WTC11 (cell line): ENCODE results near the gene CMTR1. TPM values are rescaled to one million over a fixed set of nuclear protein-coding genes. Genes with fewer than 3 reads are reported as not detected.

Source experiments
- ATAC-seq: fragments of 200-7000 bp; cut with Tn5 transposase; 2 replicates; pipeline ENCODE4 v1.10.0; 2021; ENCODE audit warnings: mild to moderate bottlenecking, moderate library complexity
- CTCF ChIA-PET: fragments of 300-600 bp; sonication (Branson Sonifier 250); formaldehyde crosslinking; loops from one replicate; lab custom pipeline; 2021; ENCODE audit warnings: antibody characterized with exemption; lab: Charles Lee
- POLR2A ChIA-PET: fragments of 350-600 bp; sonication (Branson Sonifier 250); formaldehyde crosslinking; loops from one replicate; lab custom pipeline; 2021; ENCODE audit warnings: antibody characterized with exemption; lab: Charles Lee
- DNase-seq: peaks from one replicate; pipeline ENCODE4 v3.0.0; 2021; ENCODE audit warnings: low spot score
- H3K27ac Mint-ChIP-seq: 2 replicates; pipeline ENCODE4 v1.8.0; 2021; ENCODE audit warnings: mixed read lengths
- H3K27me3 Mint-ChIP-seq: 2 replicates; pipeline ENCODE4 v1.8.0; 2021; ENCODE audit warnings: low read depth, mild to moderate bottlenecking, moderate library complexity, mixed read lengths
- H3K36me3 Mint-ChIP-seq: 2 replicates; pipeline ENCODE4 v1.8.0; 2021; ENCODE audit warnings: mixed read lengths
- H3K4me1 Mint-ChIP-seq: 2 replicates; pipeline ENCODE4 v1.8.0; 2022; ENCODE audit warnings: mixed read lengths
- H3K4me3 Mint-ChIP-seq: 2 replicates; pipeline ENCODE4 v1.8.0; 2021; ENCODE audit warnings: mild to moderate bottlenecking, moderate library complexity, mixed read lengths
- H3K9me3 Mint-ChIP-seq: 2 replicates; pipeline ENCODE4 v1.8.0; 2021; ENCODE audit warnings: mixed read lengths
- AFF4 ChIP-seq: sonication (generic); formaldehyde crosslinking; IDR thresholded peaks from 2 replicates; pipeline ENCODE4 v1.8.1; 2023; ENCODE audit warnings: mild to moderate bottlenecking, missing genetic modification reagents, borderline replicate concordance
- E2F5 ChIP-seq: sonication (generic); formaldehyde crosslinking; IDR thresholded peaks from 2 replicates; pipeline ENCODE4 v1.8.1; 2022; ENCODE audit warnings: mild to moderate bottlenecking, moderate library complexity, missing genetic modification reagents
- ELF4 ChIP-seq: sonication (generic); formaldehyde crosslinking; IDR thresholded peaks from 2 replicates; pipeline ENCODE4 v1.8.1; 2022; ENCODE audit warnings: low read depth, mild to moderate bottlenecking, moderate library complexity, missing genetic modification reagents
- EMX1 ChIP-seq: fragments of 250-450 bp; sonication (Bioruptor Pico); IDR thresholded peaks from 2 replicates; pipeline ENCODE4 v1.8.0; 2021; ENCODE audit warnings: mild to moderate bottlenecking
- FOXK1 ChIP-seq: sonication (generic); formaldehyde crosslinking; IDR thresholded peaks from 2 replicates; pipeline ENCODE4 v1.8.0; 2022; ENCODE audit warnings: mild to moderate bottlenecking, moderate library complexity, missing genetic modification reagents
- FOXP1 ChIP-seq: sonication (generic); formaldehyde crosslinking; IDR thresholded peaks from 2 replicates; pipeline ENCODE4 v1.8.0; 2022; ENCODE audit warnings: missing genetic modification reagents, mild to moderate bottlenecking, moderate library complexity, borderline replicate concordance
- FOXP4 ChIP-seq: sonication (generic); formaldehyde crosslinking; IDR thresholded peaks from 2 replicates; pipeline ENCODE4 v1.8.0; 2022; ENCODE audit warnings: mild to moderate bottlenecking, missing genetic modification reagents
- GRHL2 ChIP-seq: fragments of 250-450 bp; sonication (Bioruptor Pico); IDR thresholded peaks from 2 replicates; pipeline ENCODE4 v1.8.0; 2022; ENCODE audit warnings: mild to moderate bottlenecking, moderate library complexity; ENCODE audit not compliant: insufficient replicate concordance, severe bottlenecking
- HMGA2 ChIP-seq: fragments of 250-450 bp; sonication (Bioruptor Pico); IDR thresholded peaks from 2 replicates; pipeline ENCODE4 v1.4.0; 2021; ENCODE audit warnings: mild to moderate bottlenecking, moderate library complexity
- IRF2 ChIP-seq: sonication (generic); formaldehyde crosslinking; IDR thresholded peaks from 2 replicates; pipeline ENCODE4 v1.8.0; 2022; ENCODE audit warnings: low read depth, missing genetic modification reagents, borderline replicate concordance
- NFE2L1 ChIP-seq: sonication (generic); formaldehyde crosslinking; IDR thresholded peaks from 2 replicates; pipeline ENCODE4 v1.8.1; 2023; ENCODE audit warnings: missing genetic modification reagents
- NR2C2 ChIP-seq: sonication (generic); formaldehyde crosslinking; IDR thresholded peaks from 2 replicates; pipeline ENCODE4 v1.8.0; 2022; ENCODE audit warnings: mild to moderate bottlenecking, missing genetic modification reagents
- NR3C1 ChIP-seq: sonication (generic); formaldehyde crosslinking; conservative IDR thresholded peaks from 2 replicates; pipeline ENCODE4 v1.8.1; 2023; ENCODE audit warnings: low read depth, mild to moderate bottlenecking, missing genetic modification reagents
- PRRX2 ChIP-seq: fragments of 250-450 bp; sonication (Bioruptor Pico); IDR thresholded peaks from 2 replicates; pipeline ENCODE4 v1.8.0; 2021; ENCODE audit warnings: mild to moderate bottlenecking
- RELA ChIP-seq: sonication (generic); formaldehyde crosslinking; IDR thresholded peaks from 2 replicates; pipeline ENCODE4 v1.8.1; 2022; ENCODE audit warnings: missing genetic modification reagents, mild to moderate bottlenecking, borderline replicate concordance
- TCF7 ChIP-seq: sonication (generic); formaldehyde crosslinking; IDR thresholded peaks from 2 replicates; pipeline ENCODE4 v1.8.0; 2022; ENCODE audit warnings: mild to moderate bottlenecking, low read depth, missing genetic modification reagents, moderate library complexity
- ZBTB21 ChIP-seq: sonication (generic); formaldehyde crosslinking; IDR thresholded peaks from 2 replicates; pipeline ENCODE4 v1.8.1; 2023; ENCODE audit warnings: mild to moderate bottlenecking, missing genetic modification reagents, borderline replicate concordance
- ZBTB43 ChIP-seq: sonication (generic); formaldehyde crosslinking; IDR thresholded peaks from 2 replicates; pipeline ENCODE4 v1.8.1; 2023; ENCODE audit warnings: mild to moderate bottlenecking, missing genetic modification reagents
- ZNF121 ChIP-seq: sonication (generic); formaldehyde crosslinking; IDR thresholded peaks from 2 replicates; pipeline ENCODE4 v1.8.0; 2023; ENCODE audit warnings: missing genetic modification reagents
- ZNF263 ChIP-seq: sonication (generic); formaldehyde crosslinking; IDR thresholded peaks from 2 replicates; pipeline ENCODE4 v1.8.1; 2022; ENCODE audit warnings: low read depth, mild to moderate bottlenecking, moderate library complexity, missing genetic modification reagents
- ZNF396 ChIP-seq: fragments of 250-450 bp; sonication (Bioruptor Pico); IDR thresholded peaks from 2 replicates; pipeline ENCODE4 v1.8.0; 2021; ENCODE audit warnings: mild to moderate bottlenecking, moderate library complexity, borderline replicate concordance
- ZNF416 ChIP-seq: fragments of 250-450 bp; sonication (Bioruptor Pico); IDR thresholded peaks from 2 replicates; pipeline ENCODE4 v1.9.0; 2021; ENCODE audit warnings: mild to moderate bottlenecking, inconsistent platforms
- ZSCAN18 ChIP-seq: fragments of 250-450 bp; sonication (Bioruptor Pico); IDR thresholded peaks from 2 replicates; pipeline ENCODE4 v2.1.2; 2022; ENCODE audit warnings: mild to moderate bottlenecking, moderate library complexity
- total RNA-seq: library from RNA; stranded (reverse); gene quantifications from 3 replicates; pipeline ENCODE4 v1.2.3, GENCODE V29; 2021

Gene CMTR1
- total RNA-seq, 1 experiment from 2014 or later, result 38.6 TPM

GRCh38 chr6:37467718-37468117 is 34.7 kb downstream of the CMTR1 start (continued):
- TF ChIP-seq ZNF263 (CRISPR knock-in tag) (no peak), ZNF121 (CRISPR knock-in tag) (no peak), NR3C1 (CRISPR knock-in tag) (no peak), TCF7 (CRISPR knock-in tag) (no peak)

GRCh38 chr6:37473364-37474095 is 40.5 kb downstream of the CMTR1 start:
- ChIA-PET CTCF (no interaction called here), POLR2A (no interaction called here)
- no peak for TF ChIP-seq ZNF396 (CRISPR knock-in tag)
- no peak for TF ChIP-seq FOXP4 (CRISPR knock-in tag)
- TF ChIP-seq E2F5 (CRISPR knock-in tag), result no peak
- no peak for TF ChIP-seq PRRX2 (CRISPR knock-in tag)
- no peak overlapping the region for H3K27ac Mint-ChIP-seq
- no peak overlapping the region for H3K4me3 Mint-ChIP-seq
- H3K9me3 Mint-ChIP-seq, result no peaks in the 10 kb centered on the region
- peaks cover 35% of the 10 kb centered on the region for H3K36me3 Mint-ChIP-seq
- ATAC-seq, result no peak
- DNase-seq, result no peak
- no peaks in the 10 kb centered on the region for H3K27me3 Mint-ChIP-seq
- H3K4me1 Mint-ChIP-seq, result no peaks in the 10 kb centered on the region

GRCh38 chr6:37474316-37474715 is 41.3 kb downstream of the CMTR1 start:
- DNase-seq (no peak), ATAC-seq (no peak)
- ChIA-PET CTCF (no interaction called here), POLR2A (no interaction called here)
- peaks cover 40% of the 10 kb centered on the region for H3K36me3 Mint-ChIP-seq
- H3K27ac Mint-ChIP-seq, result no peak overlapping the region
- no peaks in the 10 kb centered on the region for H3K4me1 Mint-ChIP-seq
- H3K4me3 Mint-ChIP-seq, result no peak overlapping the region
- H3K27me3 Mint-ChIP-seq, result no peaks in the 10 kb centered on the region
- no peaks in the 10 kb centered on the region for H3K9me3 Mint-ChIP-seq
- TF ChIP-seq RELA (no peak), ZBTB43 (no peak), ELF4 (CRISPR knock-in tag) (no peak), AFF4 (CRISPR knock-in tag) (no peak), HMGA2 (CRISPR knock-in tag) (no peak), GRHL2 (no peak), FOXP1 (no peak), E2F5 (CRISPR knock-in tag) (no peak), ZSCAN18 (CRISPR knock-in tag) (no peak), NFE2L1 (CRISPR knock-in tag) (no peak), IRF2 (no peak), EMX1 (CRISPR knock-in tag) (no peak), FOXK1 (CRISPR knock-in tag) (no peak), NR2C2 (CRISPR knock-in tag) (no peak), ZBTB21 (CRISPR knock-in tag) (no peak), ZNF416 (no peak)
